Measurements from ENCODE around the gene FERMT3. TPM values are rescaled to one million over a fixed set of nuclear protein-coding genes. Genes with fewer than 3 reads are reported as not detected.

Gene FERMT3
- total RNA-seq, 1 experiment from 2014 or later, result 72.7 TPM

GRCh38 chr11:64253043-64253442 lies 46.5 kb downstream of the FERMT3 start:
- Histone ChIP-seq H3K9me2 (replicated peaks; ENCODE audit: insufficient read depth, low read length) (no peaks in the 10 kb centered on the region), H3K9me3 (ENCODE audit: low read length) (no peaks in the 10 kb centered on the region), H3K4me1 (ENCODE audit: low read length) (peaks cover 29% of the 10 kb centered on the region), H3K36me3 (ENCODE audit: insufficient read depth, low read length) (no peaks in the 10 kb centered on the region), H2AFZ (ENCODE audit: low read length) (no peak overlapping the region), H4K20me1 (ENCODE audit: insufficient read depth, low read depth, low read length) (no peaks in the 10 kb centered on the region), H3K79me2 (ENCODE audit: low read length) (peaks cover 7% of the 10 kb centered on the region; the same call in 1 of the 2 replicates), H3K9ac (ENCODE audit: low read length) (no peak overlapping the region), H3K4me3 (ENCODE audit: low read length) (peak overlapping the region; percentile 95; the same call in 1 of the 2 replicates), H3K4me2 (ENCODE audit: low read depth, low read length, poor library complexity, severe bottlenecking) (peak overlapping the region; percentile 99), H3K27me3 (ENCODE audit: low read length) (no peaks in the 10 kb centered on the region), H3K27ac (ENCODE audit: low read length) (no peak overlapping the region)
- DNase-seq, result no peak

GRCh38 chr11:64253481-64253880 lies 47.0 kb downstream of the FERMT3 start:
- H3K9me2 ChIP-seq (replicated peaks; ENCODE audit: insufficient read depth, low read length), result no peaks in the 10 kb centered on the region
- H3K9me3 ChIP-seq (ENCODE audit: low read length), result no peaks in the 10 kb centered on the region
- H2AFZ ChIP-seq (ENCODE audit: low read length), result no peak overlapping the region
- no peak overlapping the region for H3K9ac ChIP-seq (ENCODE audit: low read length)
- H3K79me2 ChIP-seq (ENCODE audit: low read length), result peaks cover 7% of the 10 kb centered on the region; the same call in 1 of the 2 replicates
- no peaks in the 10 kb centered on the region for H3K27me3 ChIP-seq (ENCODE audit: low read length)
- no peak overlapping the region for H3K4me2 ChIP-seq (ENCODE audit: low read depth, low read length, poor library complexity, severe bottlenecking)
- H3K4me3 ChIP-seq (ENCODE audit: low read length), result no peak overlapping the region
- no peaks in the 10 kb centered on the region for H3K36me3 ChIP-seq (ENCODE audit: insufficient read depth, low read length)
- no peak for DNase-seq
- peaks cover 29% of the 10 kb centered on the region for H3K4me1 ChIP-seq (ENCODE audit: low read length)
- H4K20me1 ChIP-seq (ENCODE audit: insufficient read depth, low read depth, low read length), result no peaks in the 10 kb centered on the region
- H3K27ac ChIP-seq (ENCODE audit: low read length), result no peak overlapping the region

GRCh38 chr11:64254326-64254725 lies 47.8 kb downstream of the FERMT3 start:
- Histone ChIP-seq H4K20me1 (ENCODE audit: insufficient read depth, low read depth, low read length) (no peaks in the 10 kb centered on the region), H3K79me2 (ENCODE audit: low read length) (peaks cover 7% of the 10 kb centered on the region; the same call in 1 of the 2 replicates), H3K9me3 (ENCODE audit: low read length) (no peaks in the 10 kb centered on the region), H3K27me3 (ENCODE audit: low read length) (no peaks in the 10 kb centered on the region), H3K9me2 (replicated peaks; ENCODE audit: insufficient read depth, low read length) (no peaks in the 10 kb centered on the region), H3K4me2 (ENCODE audit: low read depth, low read length, poor library complexity, severe bottlenecking) (no peak overlapping the region), H2AFZ (ENCODE audit: low read length) (no peak overlapping the region), H3K4me1 (ENCODE audit: low read length) (peaks cover 29% of the 10 kb centered on the region), H3K4me3 (ENCODE audit: low read length) (no peak overlapping the region), H3K36me3 (ENCODE audit: insufficient read depth, low read length) (no peaks in the 10 kb centered on the region), H3K9ac (ENCODE audit: low read length) (no peak overlapping the region), H3K27ac (ENCODE audit: low read length) (no peak overlapping the region)
- DNase-seq, result no peak

GRCh38 chr11:64255135-64256128 lies 48.9 kb downstream of the FERMT3 start:
- Histone ChIP-seq H3K36me3 (ENCODE audit: insufficient read depth, low read length) (no peaks in the 10 kb centered on the region), H4K20me1 (ENCODE audit: insufficient read depth, low read depth, low read length) (no peaks in the 10 kb centered on the region), H3K9me3 (ENCODE audit: low read length) (no peaks in the 10 kb centered on the region), H2AFZ (ENCODE audit: low read length) (no peak overlapping the region), H3K9ac (ENCODE audit: low read length) (no peak overlapping the region), H3K9me2 (replicated peaks; ENCODE audit: insufficient read depth, low read length) (no peaks in the 10 kb centered on the region), H3K79me2 (ENCODE audit: low read length) (peaks cover 7% of the 10 kb centered on the region; the same call in 1 of the 2 replicates), H3K4me3 (ENCODE audit: low read length) (no peak overlapping the region), H3K4me2 (ENCODE audit: low read depth, low read length, poor library complexity, severe bottlenecking) (no peak overlapping the region), H3K27me3 (ENCODE audit: low read length) (no peaks in the 10 kb centered on the region), H3K4me1 (ENCODE audit: low read length) (peaks cover 28% of the 10 kb centered on the region), H3K27ac (ENCODE audit: low read length) (no peak overlapping the region)
- DNase-seq, result no peak

GRCh38 chr11:64256300-64256699 lies 49.8 kb downstream of the FERMT3 start:
- no peaks in the 10 kb centered on the region for H3K9me3 ChIP-seq (ENCODE audit: low read length)
- H3K27ac ChIP-seq (ENCODE audit: low read length), result no peak overlapping the region
- H3K36me3 ChIP-seq (ENCODE audit: insufficient read depth, low read length), result no peaks in the 10 kb centered on the region
- H3K9me2 ChIP-seq (replicated peaks; ENCODE audit: insufficient read depth, low read length), result no peaks in the 10 kb centered on the region
- H3K27me3 ChIP-seq (ENCODE audit: low read length), result no peaks in the 10 kb centered on the region
- H3K4me2 ChIP-seq (ENCODE audit: low read depth, low read length, poor library complexity, severe bottlenecking), result no peak overlapping the region
- peaks cover 7% of the 10 kb centered on the region; the same call in 1 of the 2 replicates for H3K79me2 ChIP-seq (ENCODE audit: low read length)
- DNase-seq, result no peak
- no peak overlapping the region for H2AFZ ChIP-seq (ENCODE audit: low read length)
- peaks cover 20% of the 10 kb centered on the region for H3K4me1 ChIP-seq (ENCODE audit: low read length)
- H3K4me3 ChIP-seq (ENCODE audit: low read length), result no peak overlapping the region
- H3K9ac ChIP-seq (ENCODE audit: low read length), result no peak overlapping the region
- no peaks in the 10 kb centered on the region for H4K20me1 ChIP-seq (ENCODE audit: insufficient read depth, low read depth, low read length)

GRCh38 chr11:64258356-64258755 lies 51.8 kb downstream of the FERMT3 start:
- Histone ChIP-seq H3K27me3 (ENCODE audit: low read length) (no peaks in the 10 kb centered on the region), H3K9me2 (replicated peaks; ENCODE audit: insufficient read depth, low read length) (no peaks in the 10 kb centered on the region), H3K4me1 (ENCODE audit: low read length) (peaks cover 2% of the 10 kb centered on the region; the same call in 1 of the 2 replicates), H3K27ac (ENCODE audit: low read length) (no peak overlapping the region), H3K4me2 (ENCODE audit: low read depth, low read length, poor library complexity, severe bottlenecking) (no peak overlapping the region), H3K36me3 (ENCODE audit: insufficient read depth, low read length) (no peaks in the 10 kb centered on the region), H3K4me3 (ENCODE audit: low read length) (no peak overlapping the region), H3K9ac (ENCODE audit: low read length) (no peak overlapping the region), H3K79me2 (ENCODE audit: low read length) (no peaks in the 10 kb centered on the region), H2AFZ (ENCODE audit: low read length) (no peak overlapping the region), H4K20me1 (ENCODE audit: insufficient read depth, low read depth, low read length) (no peaks in the 10 kb centered on the region), H3K9me3 (ENCODE audit: low read length) (no peaks in the 10 kb centered on the region)
- DNase-seq, result no peak

GRCh38 chr11:64258946-64259532 lies 52.5 kb downstream of the FERMT3 start:
- no peaks in the 10 kb centered on the region for H4K20me1 ChIP-seq (ENCODE audit: insufficient read depth, low read depth, low read length)
- H3K4me1 ChIP-seq (ENCODE audit: low read length), result no peaks in the 10 kb centered on the region
- H3K9ac ChIP-seq (ENCODE audit: low read length), result no peak overlapping the region
- no peaks in the 10 kb centered on the region for H3K79me2 ChIP-seq (ENCODE audit: low read length)
- no peak overlapping the region for H3K4me2 ChIP-seq (ENCODE audit: low read depth, low read length, poor library complexity, severe bottlenecking)
- H3K9me2 ChIP-seq (replicated peaks; ENCODE audit: insufficient read depth, low read length), result no peaks in the 10 kb centered on the region
- H3K27me3 ChIP-seq (ENCODE audit: low read length), result no peaks in the 10 kb centered on the region
- no peak for DNase-seq
- no peak overlapping the region for H3K4me3 ChIP-seq (ENCODE audit: low read length)
- no peaks in the 10 kb centered on the region for H3K36me3 ChIP-seq (ENCODE audit: insufficient read depth, low read length)
- no peaks in the 10 kb centered on the region for H3K9me3 ChIP-seq (ENCODE audit: low read length)
- no peak overlapping the region for H2AFZ ChIP-seq (ENCODE audit: low read length)
- H3K27ac ChIP-seq (ENCODE audit: low read length), result no peak overlapping the region

- H3K4me2 ChIP-seq (ENCODE audit: low read depth, low read length, poor library complexity, severe bottlenecking), result no peak overlapping the region
- DNase-seq, result no peak
- no peaks in the 10 kb centered on the region for H4K20me1 ChIP-seq (ENCODE audit: insufficient read depth, low read depth, low read length)
- H3K27me3 ChIP-seq (ENCODE audit: low read length), result no peaks in the 10 kb centered on the region
- H3K27ac ChIP-seq (ENCODE audit: low read length), result no peak overlapping the region
- H2AFZ ChIP-seq (ENCODE audit: low read length), result no peak overlapping the region
- H3K9ac ChIP-seq (ENCODE audit: low read length), result no peak overlapping the region
- H3K4me3 ChIP-seq (ENCODE audit: low read length), result no peak overlapping the region
- no peaks in the 10 kb centered on the region for H3K4me1 ChIP-seq (ENCODE audit: low read length)
- no peaks in the 10 kb centered on the region for H3K9me2 ChIP-seq (replicated peaks; ENCODE audit: insufficient read depth, low read length)
- H3K79me2 ChIP-seq (ENCODE audit: low read length), result no peaks in the 10 kb centered on the region
- H3K9me3 ChIP-seq (ENCODE audit: low read length), result no peaks in the 10 kb centered on the region
- H3K36me3 ChIP-seq (ENCODE audit: insufficient read depth, low read length), result no peaks in the 10 kb centered on the region
Measured at GRCh38 chr11:64259533-64260067, 53.1 kb downstream of the FERMT3 start.

Data from Karpas-422 (cell line).